Stomach (tissue), 4 donors: Measurements from ENCODE around the gene CFAP97D2.

ENCODE experiments used
- CTCF ChIP-seq, 7 experiments: fragments of 450-650 bp in 4 of 7; fragments of 200-600 bp in 3 of 7; sonication (generic) in 3 of 7; IDR thresholded peaks; one replicate each; pipeline ENCODE4 v1.5.1; 2016 to 2019; ENCODE audit warnings: antibody characterized with exemption in 7 of 7, control low read depth in 2 of 7, mild to moderate bottlenecking in 1 of 7
- POLR2A ChIP-seq, 4 donors: fragments of 450-650 bp; IDR thresholded peaks; one replicate each; pipeline ENCODE4 v1.6.1; 2016; ENCODE audit warnings: antibody characterized with exemption in 4 of 4, control low read depth in 2 of 4, mild to moderate bottlenecking in 1 of 4, moderate library complexity in 1 of 4

- TF ChIP-seq CTCF (IDR thresholded peaks at IDR 0.05) (no peak), POLR2A (IDR thresholded peaks at IDR 0.05) (no peak)
Measured at GRCh38 chr13:114161028-114161556, 18.0 kb upstream of the CFAP97D2 start.
